Measurements from ENCODE around the gene HBP1. TPM values are rescaled to one million over a fixed set of nuclear protein-coding genes. Genes with fewer than 3 reads are reported as not detected.
"Not testable (repeated sequence)": the region's sequence is repeated elsewhere in the genome, so short reads cannot be mapped to it uniquely, and the experiment has no call there.

HBP1 gene
- total RNA-seq, 6 donors from 2014 or later = 55.5 to 113 (median 74.4) TPM

GRCh38 chr7:107149863-107150262 is 18.9 kb upstream of the HBP1 start:
- no peak overlapping the region for H3K27ac ChIP-seq
- H3K9me3 ChIP-seq = no peaks in the 10 kb centered on the region
- H3K4me3 ChIP-seq = no peak overlapping the region
- no peak for ATAC-seq (ENCODE audit: low FRiP score in 2 of 2)
- no peaks in the 10 kb centered on the region for H3K36me3 ChIP-seq
- H3K4me1 ChIP-seq = peaks cover 0 to 7% (median 4%) of the 10 kb centered on the region in 4 donors
- TF ChIP-seq CTCF (IDR thresholded peaks at IDR 0.05) = no peak
- no peak for TF ChIP-seq POLR2AphosphoS5 (IDR thresholded peaks at IDR 0.05)
- no peak for TF ChIP-seq POLR2A (IDR thresholded peaks at IDR 0.05)
- TF ChIP-seq EP300 (IDR thresholded peaks at IDR 0.05) = no peak
- no peaks in the 10 kb centered on the region for H3K27me3 ChIP-seq
- 95% methylated on average over 1 of the region's 1 CpG for WGBS, 2 donors
- no peak for DNase-seq

GRCh38 chr7:107150375-107151073 is 18.3 kb upstream of the HBP1 start:
- 22 to 24% methylated on average over 4 of the region's 4 CpGs for WGBS, 2 donors
- peak in 1 of 2 donors; percentile 84 for ATAC-seq (ENCODE audit: low FRiP score in 2 of 2)
- H3K36me3 ChIP-seq = no peaks in the 10 kb centered on the region

GRCh38 chr7:107151538-107151937 is 17.3 kb upstream of the HBP1 start:
- no peaks in the 10 kb centered on the region for H3K9me3 ChIP-seq
- H3K4me1 ChIP-seq = peaks cover 0 to 7% (median 4%) of the 10 kb centered on the region in 4 donors
- no peak for ATAC-seq (ENCODE audit: low FRiP score in 2 of 2)

More at GRCh38 chr7:107150375-107151073, 18.3 kb upstream of the HBP1 start:
- H3K9me3 ChIP-seq = no peaks in the 10 kb centered on the region
- peak in 1 of 2 donors; percentile 69 for DNase-seq
- no peak overlapping the region for H3K27ac ChIP-seq
- H3K27me3 ChIP-seq = no peaks in the 10 kb centered on the region
- H3K4me1 ChIP-seq = peaks cover 0 to 7% (median 4%) of the 10 kb centered on the region in 4 donors
- no peak overlapping the region for H3K4me3 ChIP-seq
- TF ChIP-seq POLR2A (IDR thresholded peaks at IDR 0.05) = no peak
- peak; percentile 25 to 58 (median 45) for TF ChIP-seq CTCF (IDR thresholded peaks at IDR 0.05)
- TF ChIP-seq POLR2AphosphoS5 (IDR thresholded peaks at IDR 0.05) = no peak

GRCh38 chr7:107152011-107152410 is 16.8 kb upstream of the HBP1 start:
- no peak for TF ChIP-seq CTCF (IDR thresholded peaks at IDR 0.05)
- no peak for TF ChIP-seq EP300 (IDR thresholded peaks at IDR 0.05)
- no peak for TF ChIP-seq POLR2AphosphoS5 (IDR thresholded peaks at IDR 0.05)
- TF ChIP-seq POLR2A (IDR thresholded peaks at IDR 0.05) = no peak
- Histone ChIP-seq H3K4me1 (peaks cover 0 to 6% (median 4%) of the 10 kb centered on the region in 4 donors), H3K4me3 (no peak overlapping the region), H3K27me3 (no peaks in the 10 kb centered on the region), H3K9me3 (no peaks in the 10 kb centered on the region), H3K27ac (no peak overlapping the region), H3K36me3 (no peaks in the 10 kb centered on the region)
- DNase-seq = no peak
- no peak for ATAC-seq (ENCODE audit: low FRiP score in 2 of 2)
- 48 to 49% methylated on average over 4 of the region's 4 CpGs for WGBS, 2 donors

More at GRCh38 chr7:107151538-107151937, 17.3 kb upstream of the HBP1 start:
- no peaks in the 10 kb centered on the region for H3K36me3 ChIP-seq
- DNase-seq = no peak
- TF ChIP-seq POLR2A (IDR thresholded peaks at IDR 0.05) (no peak), CTCF (IDR thresholded peaks at IDR 0.05) (no peak), EP300 (IDR thresholded peaks at IDR 0.05) (no peak), POLR2AphosphoS5 (IDR thresholded peaks at IDR 0.05) (no peak)
- no peak overlapping the region for H3K4me3 ChIP-seq
- no peak overlapping the region for H3K27ac ChIP-seq
- WGBS, 2 donors = 91 to 97% methylated on average over 7 of the region's 7 CpGs
- no peaks in the 10 kb centered on the region for H3K27me3 ChIP-seq

- Histone ChIP-seq H3K4me3 (no peak overlapping the region), H3K27ac (no peak overlapping the region), H3K27me3 (no peaks in the 10 kb centered on the region), H3K36me3 (no peaks in the 10 kb centered on the region), H3K4me1 (no peaks in the 10 kb centered on the region), H3K9me3 (no peaks in the 10 kb centered on the region)
- TF ChIP-seq EP300 (IDR thresholded peaks at IDR 0.05) (no peak), POLR2AphosphoS5 (IDR thresholded peaks at IDR 0.05) (no peak), POLR2A (IDR thresholded peaks at IDR 0.05) (no peak), CTCF (IDR thresholded peaks at IDR 0.05) (no peak)
- DNase-seq (no peak), ATAC-seq (ENCODE audit: low FRiP score in 2 of 2) (no peak)
- 97 to 100% methylated on average over 2 to 6 of the region's 6 CpGs for WGBS, 2 donors
Measured at GRCh38 chr7:107154826-107155225, 14.0 kb upstream of the HBP1 start.

GRCh38 chr7:107155726-107156125 is 13.1 kb upstream of the HBP1 start:
- H3K9me3 ChIP-seq; H3K27ac ChIP-seq; H3K4me1 ChIP-seq; ATAC-seq (ENCODE audit: low FRiP score in 2 of 2); H3K27me3 ChIP-seq; H3K4me3 ChIP-seq; H3K36me3 ChIP-seq; DNase-seq: not testable (repeated sequence)
- WGBS, 2 donors = 96 to 100% methylated on average over 3 of the region's 3 CpGs

Measured in upper lobe of left lung (tissue), 6 donors.